Measurements from ENCODE around the gene RTP3. TPM values are rescaled to one million over a fixed set of nuclear protein-coding genes. Genes with fewer than 3 reads are reported as not detected.

Gene RTP3
- total and polyA plus RNA-seq, 2 of the 8 experiments (the other 6 are each of a cell fraction or from before 2014, with no cell fraction given) = 0.08 TPM; not detected in 1

DNA sequence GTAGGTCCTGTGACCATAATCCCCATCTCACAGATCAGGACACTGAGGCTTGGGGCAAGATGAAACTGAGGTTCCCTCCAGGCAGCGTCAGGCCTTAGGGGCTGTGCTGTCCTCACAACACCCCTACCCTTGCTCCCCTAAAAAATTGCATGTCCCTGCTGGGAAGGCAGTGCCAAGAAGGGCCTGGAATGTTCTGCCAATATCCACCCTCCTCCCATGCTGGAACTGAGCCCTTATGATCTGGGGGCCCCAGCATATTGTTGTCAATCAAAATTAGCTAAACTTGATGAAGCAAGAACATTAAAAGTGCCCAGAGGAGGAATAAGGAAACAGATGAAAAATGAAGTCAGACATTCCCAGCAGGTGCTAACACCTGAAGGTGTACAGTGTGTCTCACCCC lies 13.4 kb upstream of the RTP3 start:
- ChIA-PET POLR2A (ENCODE audit: partially characterized antibody) (interaction anchor here (1.6 kb wide), 1 partner anchor 102 kb away, joined by 6 read pairs; no protein-coding TSS in a partner anchor), CTCF (ENCODE audit: partially characterized antibody) (interaction anchor here (0.6 to 5.7 kb wide), 13 partner anchors 9 to 363 kb away, joined by 3 to 82 read pairs (median 5); no protein-coding TSS in a partner anchor)
- Histone ChIP-seq H3K9me3 (ENCODE audit: insufficient read depth in 2 of 2, low read depth in 1 of 2, low read length in 1 of 2) (no peaks in the 10 kb centered on the region), H3K9ac (replicated peaks in 1 of 4; ENCODE audit: extremely low read depth in 1 of 4, low read depth in 3 of 4, low read length in 3 of 4) (no peak overlapping the region), H3K36me3 (ENCODE audit: control insufficient read depth in 2 of 4, insufficient read depth in 4 of 4, low read length in 3 of 4) (no peaks in the 10 kb centered on the region), H3K23me2 (ENCODE audit: low read depth, low read length) (no peaks in the 10 kb centered on the region), H2BK12ac (ENCODE audit: low read depth, low read length) (peak overlapping the region; percentile 10; the same call in 1 of the 2 replicates), H4K91ac (replicated peaks; ENCODE audit: insufficient read length, low read length) (no peak overlapping the region), H3K79me2 (ENCODE audit: control insufficient read depth in 1 of 2, insufficient read depth in 2 of 2, low read length in 2 of 2) (no peaks in the 10 kb centered on the region), H3K4ac (replicated peaks; ENCODE audit: insufficient read length, low read depth, low read length) (no peak overlapping the region), H2AK5ac (ENCODE audit: low read depth, low read length) (no peak overlapping the region), H3K56ac (replicated peaks; ENCODE audit: insufficient read length, low read depth, low read length) (no peak overlapping the region), H4K5ac (ENCODE audit: insufficient read length, low read depth, low read length) (no peak overlapping the region), H2BK20ac (ENCODE audit: low read length) (no peak overlapping the region), H4K8ac (ENCODE audit: extremely low read depth, insufficient read depth, low read length) (no peak overlapping the region; the same call in 1 of the 2 replicates), H2BK15ac (ENCODE audit: low read length) (no peak overlapping the region), H3K4me3 (ENCODE audit: extremely low read depth in 1 of 4, insufficient read depth in 2 of 4, low read depth in 3 of 4, low read length in 4 of 4) (no peak overlapping the region), H3K27me3 (replicated peaks in 1 of 4; ENCODE audit: control insufficient read depth in 3 of 4, extremely low read depth in 1 of 4, insufficient read depth in 3 of 4, low read length in 3 of 4) (no peaks in the 10 kb centered on the region; a peak in 2 of 7 replicates), H3K27ac (ENCODE audit: low read depth, low read length) (no peak overlapping the region), H3K4me2 (ENCODE audit: insufficient read depth in 1 of 2, low read depth in 2 of 2, low read length in 2 of 2) (no peak overlapping the region), H2BK5ac (ENCODE audit: low read depth, low read length) (no peak overlapping the region), H3K4me1 (replicated peaks in 1 of 4; ENCODE audit: control insufficient read depth in 3 of 4, insufficient read depth in 4 of 4, low read length in 3 of 4) (peaks cover 1 to 6% (median 5%) of the 10 kb centered on the region in 4 experiments; a peak in 6 of 7 replicates), H4K20me1 (replicated peaks in 1 of 2; ENCODE audit: control insufficient read depth in 1 of 2, insufficient read depth in 2 of 2, low read length in 2 of 2) (no peaks in the 10 kb centered on the region), H3K23ac (ENCODE audit: insufficient read length) (no peak overlapping the region), H3K14ac (ENCODE audit: insufficient read length) (no peak overlapping the region), H3K79me1 (ENCODE audit: low read depth, low read length) (no peaks in the 10 kb centered on the region), H2BK120ac (replicated peaks; ENCODE audit: low read depth, low read length) (no peak overlapping the region), H2AFZ (ENCODE audit: low read length) (no peak overlapping the region), H3K18ac (ENCODE audit: extremely low read depth, low read length) (no peak overlapping the region)
- DNase-seq (ENCODE audit: low read depth in 1 of 2, low spot score in 2 of 2) (no peak), FAIRE-seq (no peak)
- TF ChIP-seq SAP30 (IDR thresholded peaks at IDR 0.05; ENCODE audit: insufficient read depth, insufficient replicate concordance, low read length) (no peak), TCF12 (IDR thresholded peaks at IDR 0.05; ENCODE audit: low read depth, low read length) (no peak)
- 100% methylated on average over 1 of the region's 1 CpG; no CpG with 5 or more reads in 1 of the 2 experiments for WGBS, 2 experiments (ENCODE audit: extremely low coverage in 1 of 2, insufficient coverage in 1 of 2, insufficient read length in 1 of 2, insufficient replicate concordance in 2 of 2, low coverage in 1 of 2, low lambda C conversion rate in 2 of 2, missing lambda C conversion rate in 1 of 2)
